NCI-H748 (cell line): ENCODE results near the gene EME2.
A peak's percentile ranks its signal among the peaks of the same experiment; 100 is the strongest.

Source experiments
- DNase-seq: peaks from one replicate; lab custom pipeline; 2025; ENCODE audit not compliant: unreplicated experiment; lab: John Stamatoyannopoulos, UW

Gene EME2

GRCh38 chr16:1745181-1745899, 27.3 kb upstream of the EME2 start:
- DNase-seq = no peak

- no peak for DNase-seq
Measured at GRCh38 chr16:1745900-1746692, 26.5 kb upstream of the EME2 start.

- DNase-seq = no peak
Measured at GRCh38 chr16:1746693-1747195, 25.9 kb upstream of the EME2 start.

- DNase-seq = no peak
Measured at GRCh38 chr16:1747934-1748333, 24.7 kb upstream of the EME2 start.

- no peak for DNase-seq
Measured at GRCh38 chr16:1749152-1750117, 23.2 kb upstream of the EME2 start.

- DNase-seq = no peak
Measured at GRCh38 chr16:1751946-1752345, 20.7 kb upstream of the EME2 start.

GRCh38 chr16:1752853-1753252, 19.8 kb upstream of the EME2 start:
- no peak for DNase-seq

GRCh38 chr16:1754204-1754603, 18.4 kb upstream of the EME2 start:
- no peak for DNase-seq

- DNase-seq = no peak
Measured at GRCh38 chr16:1757714-1758461, 14.7 kb upstream of the EME2 start.

GRCh38 chr16:1758923-1759322, 13.7 kb upstream of the EME2 start:
- DNase-seq = no peak

- DNase-seq = no peak
Measured at GRCh38 chr16:1759511-1759910, 13.1 kb upstream of the EME2 start.

GRCh38 chr16:1760911-1761310, 11.7 kb upstream of the EME2 start:
- DNase-seq = no peak

GRCh38 chr16:1761751-1762150, 10.9 kb upstream of the EME2 start:
- DNase-seq = no peak

GRCh38 chr16:1762196-1762878, 10.3 kb upstream of the EME2 start:
- DNase-seq = no peak

GRCh38 chr16:1762879-1763520, 9.6 kb upstream of the EME2 start:
- DNase-seq = no peak

- DNase-seq = peak; percentile 5
Measured at GRCh38 chr16:1763521-1764511, 8.8 kb upstream of the EME2 start.

GRCh38 chr16:1764971-1765370, 7.6 kb upstream of the EME2 start:
- no peak for DNase-seq

GRCh38 chr16:1765826-1766225, 6.8 kb upstream of the EME2 start:
- DNase-seq = no peak
